ENCODE results near the gene FAU. TPM values are rescaled to one million over a fixed set of nuclear protein-coding genes. Genes with fewer than 3 reads are reported as not detected.
A peak's percentile ranks its signal among the peaks of the same experiment; 100 is the strongest.

Gene FAU
- total and polyA plus RNA-seq, 10 of the 15 experiments (the other 5 are each of a cell fraction or from before 2014, with no cell fraction given) = 332 to 1,347 (median 990) TPM

- TF ChIP-seq PAX8 (IDR thresholded peaks at IDR 0.05) (no peak), POLR2AphosphoS2 (IDR thresholded peaks at IDR 0.05; ENCODE audit: low read depth, low read length) (no peak), HDGF (IDR thresholded peaks at IDR 0.05) (no peak), ZBTB11 (CRISPR knock-in tag; IDR thresholded peaks at IDR 0.05) (no peak), BHLHE40 (IDR thresholded peaks at IDR 0.05; ENCODE audit: borderline replicate concordance in 1 of 2, low read depth in 2 of 2, low read length in 1 of 2) (peak in 1 of 2 experiments; percentile 56; a peak in 1 of 4 replicates), IKZF1 (conservative IDR thresholded peaks at IDR 0.05) (no peak), SMC3 (IDR thresholded peaks at IDR 0.05; ENCODE audit: borderline replicate concordance, low read length) (peak; percentile 82), NBN (IDR thresholded peaks at IDR 0.05) (0 out of 2 replicates have a peak, but pooled peaks have one; percentile 31), CHD2 (IDR thresholded peaks at IDR 0.05; ENCODE audit: borderline replicate concordance, low read depth, low read length) (no peak), BCLAF1 (IDR thresholded peaks at IDR 0.05) (no peak), ZNF24 (IDR thresholded peaks at IDR 0.05) (no peak), CTCF (IDR thresholded peaks at IDR 0.05 in 2 of 3, conservative IDR thresholded peaks at IDR 0.05 in 1 of 3; ENCODE audit: control insufficient read depth in 2 of 3, extremely low read depth in 1 of 3, insufficient read depth in 1 of 3, low read depth in 3 of 3, low read length in 3 of 3) (peak; percentile 97 to 99 (median 99)), ZNF384 (IDR thresholded peaks at IDR 0.05; ENCODE audit: borderline replicate concordance, low read depth, low read length) (no peak), ASH2L (IDR thresholded peaks at IDR 0.05; ENCODE audit: borderline replicate concordance, low read depth) (no peak), ZNF622 (IDR thresholded peaks at IDR 0.05) (no peak), IKZF2 (IDR thresholded peaks at IDR 0.05) (no peak)
Measured at GRCh38 chr11:65110354-65110861, 11.5 kb downstream of the FAU start (continued).

Measured in GM12878 (cell line).